Uterine smooth muscle cell (primary cell): Measurements from ENCODE around the gene LAD1. TPM values are rescaled to one million over a fixed set of nuclear protein-coding genes. Genes with fewer than 3 reads are reported as not detected.

ENCODE experiments used
- total RNA-seq: library from RNA; depleted of rRNA; stranded (reverse); fragments of >200 nt; gene quantifications from 2 replicates; pipeline ENCODE4 v1.2.3, GENCODE V29; 2014

LAD1 gene, protein sequence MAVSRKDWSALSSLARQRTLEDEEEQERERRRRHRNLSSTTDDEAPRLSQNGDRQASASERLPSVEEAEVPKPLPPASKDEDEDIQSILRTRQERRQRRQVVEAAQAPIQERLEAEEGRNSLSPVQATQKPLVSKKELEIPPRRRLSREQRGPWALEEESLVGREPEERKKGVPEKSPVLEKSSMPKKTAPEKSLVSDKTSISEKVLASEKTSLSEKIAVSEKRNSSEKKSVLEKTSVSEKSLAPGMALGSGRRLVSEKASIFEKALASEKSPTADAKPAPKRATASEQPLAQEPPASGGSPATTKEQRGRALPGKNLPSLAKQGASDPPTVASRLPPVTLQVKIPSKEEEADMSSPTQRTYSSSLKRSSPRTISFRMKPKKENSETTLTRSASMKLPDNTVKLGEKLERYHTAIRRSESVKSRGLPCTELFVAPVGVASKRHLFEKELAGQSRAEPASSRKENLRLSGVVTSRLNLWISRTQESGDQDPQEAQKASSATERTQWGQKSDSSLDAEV
- not detected in 2 replicates for total RNA-seq

DNA sequence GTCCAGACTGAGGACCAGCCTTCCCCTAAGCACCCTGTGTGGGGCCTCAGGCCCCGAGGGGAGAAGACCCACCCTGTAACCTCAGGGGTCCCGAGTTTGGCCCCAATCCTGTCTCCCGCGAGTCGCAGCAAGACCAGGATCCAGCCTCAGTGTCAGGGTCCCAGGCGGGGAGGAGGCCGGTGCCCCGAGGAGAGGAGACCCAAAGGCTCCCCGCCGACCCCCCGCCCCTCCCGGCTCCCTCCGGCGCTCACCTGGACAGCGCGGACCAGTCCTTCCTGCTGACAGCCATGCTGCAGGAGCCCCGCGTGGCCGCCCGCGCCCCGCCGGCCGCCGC, at the start of gene LAD1:
Gene LAD1 (minus strand): TSS at position 307 of the 334 bp plus-strand sequence. CDS start 18 bp downstream, at position 289.

DNA sequence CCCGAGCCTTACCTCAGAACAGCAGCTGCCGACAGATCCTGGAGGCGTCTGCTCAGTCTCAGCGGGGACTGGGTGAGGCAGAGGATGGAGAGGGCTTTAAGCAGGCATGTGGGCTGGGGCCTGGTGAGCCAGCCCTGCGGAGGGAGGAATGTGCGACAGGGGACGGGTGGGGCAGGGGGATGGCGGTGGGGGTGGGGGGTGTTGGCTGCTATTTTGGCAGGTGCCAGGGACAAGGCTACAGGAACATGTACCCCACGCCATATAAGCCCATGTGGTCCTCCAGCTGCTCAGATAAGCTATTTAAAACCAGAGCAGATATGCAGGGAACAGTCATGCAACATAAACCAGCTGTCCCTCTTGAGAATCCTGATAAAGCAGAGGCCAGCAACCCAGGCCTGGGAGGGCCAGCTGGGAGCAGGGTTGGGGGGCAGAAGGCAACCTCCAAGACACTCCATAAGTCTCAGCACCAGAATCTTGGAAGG, 21.5 kb downstream of the LAD1 start, which contains the start of gene TNNT2:
Gene TNNT2 (minus strand): TSS at position 70 of the 482 bp plus-strand sequence. CDS start 4,426 bp downstream, outside the sequence.

Other genes starting within 250 kb of the LAD1 start
- gene TMEM9, start 244.8 kb downstream of the LAD1 start, total RNA-seq: 141 and 156 TPM in 2 replicates
- 4.6 and 12.9 TPM in 2 replicates for gene IGFN1, start 208.5 kb downstream of the LAD1 start, total RNA-seq
- gene PKP1, start 115.8 kb downstream of the LAD1 start, total RNA-seq: 0.55 and 0.75 TPM in 2 replicates
- 0.11 TPM in 1 of 2 replicates, not detected in the other for gene TNNT2, start 21.6 kb downstream of the LAD1 start, total RNA-seq
- under 0.01 TPM in 1 of 2 replicates, not detected in the other for gene TNNI1, start 22.4 kb upstream of the LAD1 start, total RNA-seq
- 98.3 and 149 TPM in 2 replicates for gene PHLDA3, start 69.9 kb upstream of the LAD1 start, total RNA-seq
- gene CSRP1, start 107.8 kb upstream of the LAD1 start, total RNA-seq: 648 and 679 TPM in 2 replicates
- gene NAV1, start 139.8 kb upstream of the LAD1 start, total RNA-seq: 10.7 and 13.3 TPM in 2 replicates